GM21367 (cell line): ENCODE measurements around the gene TRIM38.
A peak's percentile ranks its signal among the peaks of the same experiment; 100 is the strongest.
"Not testable (repeated sequence)": the region's sequence is repeated elsewhere in the genome, so short reads cannot be mapped to it uniquely, and the experiment has no call there.

Experiments
- ATAC-seq: cut with Tn5 transposase; IDR thresholded peaks from one replicate; pipeline ENCODE4 v1.9.1; 2021; ENCODE audit not compliant: unreplicated experiment

Gene TRIM38

DNA sequence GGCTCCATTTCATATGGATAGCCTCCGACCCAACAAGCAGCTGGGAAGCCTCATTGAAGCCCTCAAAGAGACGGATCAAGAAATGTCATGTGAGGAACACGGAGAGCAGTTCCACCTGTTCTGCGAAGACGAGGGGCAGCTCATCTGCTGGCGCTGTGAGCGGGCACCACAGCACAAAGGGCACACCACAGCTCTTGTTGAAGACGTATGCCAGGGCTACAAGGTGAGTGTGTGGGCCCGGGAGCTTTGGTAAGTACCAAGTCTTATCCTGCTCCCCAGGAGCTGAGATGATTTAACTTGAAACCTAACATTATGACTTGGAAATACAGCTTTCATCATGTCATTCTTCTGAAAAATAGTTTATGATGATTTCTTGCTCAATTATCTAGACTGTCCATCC lies 4.1 kb downstream of the TRIM38 start:
- no peak for ATAC-seq

DNA sequence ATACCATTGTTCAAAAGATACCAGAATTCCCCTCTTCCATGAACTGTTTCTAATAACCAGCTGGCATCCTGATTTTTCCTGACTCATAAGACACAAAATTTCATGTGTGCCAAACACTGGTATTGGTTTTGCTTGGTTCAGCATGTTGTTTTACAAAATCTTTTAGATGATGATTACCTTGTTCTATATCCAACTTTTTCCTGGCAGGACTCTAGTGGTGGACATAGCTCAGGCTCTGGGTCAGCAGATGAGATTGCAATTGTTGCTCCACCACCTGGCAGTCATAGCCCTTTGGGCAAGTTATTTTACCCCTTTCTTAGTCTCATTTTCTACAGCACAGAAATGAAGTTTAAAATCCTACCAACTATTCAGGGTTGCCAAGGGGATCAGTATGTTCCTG lies 6.2 kb downstream of the TRIM38 start:
- ATAC-seq: no peak

DNA sequence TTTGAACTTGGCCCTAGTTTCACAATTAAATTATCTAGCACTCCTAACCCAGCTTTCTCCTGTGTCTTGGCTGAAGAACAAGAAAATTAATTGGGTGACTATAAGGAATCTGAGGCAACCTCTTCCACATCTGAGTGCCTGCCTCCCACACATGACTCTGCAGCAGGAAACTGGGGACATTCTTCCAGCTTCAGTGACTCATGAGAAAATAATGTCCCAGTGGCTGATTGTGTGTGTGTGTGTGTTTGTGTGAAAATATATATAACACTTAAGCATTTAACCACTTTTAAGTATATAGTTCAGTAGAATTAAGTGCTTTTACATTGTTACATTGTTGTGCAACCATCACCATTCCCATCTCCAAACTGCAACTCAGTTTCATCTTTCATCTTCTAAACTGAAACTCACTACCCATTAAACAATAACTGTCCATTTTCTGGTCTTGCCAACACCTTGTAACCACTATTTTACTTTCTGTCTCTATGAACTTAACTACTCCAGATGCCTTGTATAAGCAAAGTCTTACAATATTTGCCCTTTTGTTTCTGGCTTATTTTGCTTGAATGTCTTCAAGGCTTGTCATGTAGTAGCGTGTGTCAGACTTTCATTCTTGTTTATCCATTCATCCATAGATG lies 8.7 kb downstream of the TRIM38 start:
- no peak for ATAC-seq

DNA sequence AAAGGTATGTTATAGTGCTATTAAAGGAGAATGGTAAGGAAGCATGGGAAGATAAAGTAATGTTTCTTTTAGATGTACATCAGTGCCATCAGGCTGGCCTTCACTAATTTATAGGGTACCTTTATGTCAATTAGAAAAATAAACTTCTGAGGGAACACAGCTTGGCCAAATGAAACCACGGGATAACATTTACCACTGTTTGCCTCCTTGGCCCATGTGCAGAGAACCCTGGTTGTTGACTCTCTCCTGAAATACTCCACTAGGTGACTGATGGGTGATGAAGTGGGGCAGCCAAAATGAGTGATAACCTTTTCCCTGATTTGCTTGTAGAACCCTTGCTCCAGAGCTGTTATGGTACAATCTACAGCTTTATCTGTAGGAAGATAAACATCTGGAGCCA lies 9.5 kb downstream of the TRIM38 start:
- ATAC-seq: no peak

DNA sequence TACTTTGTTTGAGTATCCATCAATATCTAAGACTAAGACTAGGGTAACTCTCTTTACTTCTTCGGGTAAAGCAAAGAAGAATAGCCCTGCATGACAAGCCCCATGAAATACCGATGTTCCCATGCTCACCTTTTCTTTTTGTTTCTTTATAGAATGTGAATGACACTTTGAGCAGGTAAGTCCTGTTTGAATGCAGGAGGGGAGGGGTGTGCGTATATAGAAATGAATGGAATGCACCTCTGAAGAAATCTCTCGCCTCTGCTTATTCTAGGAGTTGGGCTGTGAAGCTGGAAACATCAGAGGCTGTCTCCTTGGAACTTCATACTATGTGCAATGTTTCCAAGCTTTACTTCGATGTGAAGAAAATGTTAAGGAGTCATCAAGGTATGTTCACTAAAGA lies 10.3 kb downstream of the TRIM38 start:
- no peak for ATAC-seq

DNA sequence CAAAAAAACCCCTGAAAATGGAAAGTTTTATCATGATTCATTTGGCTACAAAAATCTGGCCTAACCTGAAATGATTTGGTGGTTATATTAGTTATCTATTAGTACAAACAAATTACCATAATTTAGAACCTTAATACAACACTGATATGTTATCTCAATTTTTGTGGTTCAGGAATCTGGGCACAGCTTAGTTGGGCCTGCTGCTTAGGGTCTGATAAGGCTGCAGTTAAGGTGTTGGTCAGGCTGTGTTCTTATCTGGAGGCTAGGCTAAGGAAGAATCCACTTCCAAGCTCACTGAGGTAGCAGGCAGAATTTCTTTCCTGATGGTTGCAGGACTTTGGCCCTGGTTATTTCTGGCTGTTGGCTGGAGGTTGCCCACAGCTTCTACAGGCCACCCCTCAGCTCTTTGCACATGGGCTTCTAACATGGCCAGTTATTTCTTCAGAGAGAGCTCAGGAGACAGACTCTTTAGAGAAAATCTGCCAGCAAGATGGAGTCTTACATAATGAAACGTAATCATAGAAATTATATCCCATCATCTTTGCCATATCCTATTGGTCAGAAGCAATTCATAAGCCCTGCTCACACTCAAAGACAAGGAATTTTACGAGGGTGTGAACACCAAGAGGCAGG lies 11.4 kb downstream of the TRIM38 start:
- ATAC-seq: no peak

DNA sequence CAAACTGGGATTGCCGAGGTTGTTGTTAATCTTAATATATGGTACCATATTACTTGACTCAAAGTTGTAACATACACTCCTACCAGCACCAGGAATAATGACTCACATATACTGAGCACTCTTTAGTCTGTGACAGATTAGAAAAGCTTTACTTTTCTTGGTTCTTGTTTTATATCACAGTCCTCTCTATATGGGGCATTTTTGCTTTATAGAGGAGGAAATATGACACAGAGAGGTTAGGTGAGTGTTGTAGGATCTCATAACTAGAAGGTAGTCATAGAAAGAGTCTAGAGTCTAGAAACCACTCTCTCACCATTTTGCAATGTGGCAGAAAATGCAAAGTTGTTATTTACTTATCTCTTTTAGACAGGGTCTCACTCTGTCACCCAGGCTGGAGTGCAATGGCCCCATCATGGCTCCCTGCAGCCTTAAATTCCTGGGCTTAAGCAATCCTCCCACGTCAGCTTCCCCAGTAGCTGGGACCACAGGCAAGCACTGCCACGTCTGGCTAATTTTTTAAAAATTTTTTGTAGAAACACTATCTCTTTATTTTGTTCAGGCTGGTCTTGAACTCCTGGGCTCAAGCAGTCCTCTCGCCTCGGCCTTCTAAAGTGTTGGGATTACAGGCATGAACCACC lies 13.4 kb downstream of the TRIM38 start:
- no peak for ATAC-seq

DNA sequence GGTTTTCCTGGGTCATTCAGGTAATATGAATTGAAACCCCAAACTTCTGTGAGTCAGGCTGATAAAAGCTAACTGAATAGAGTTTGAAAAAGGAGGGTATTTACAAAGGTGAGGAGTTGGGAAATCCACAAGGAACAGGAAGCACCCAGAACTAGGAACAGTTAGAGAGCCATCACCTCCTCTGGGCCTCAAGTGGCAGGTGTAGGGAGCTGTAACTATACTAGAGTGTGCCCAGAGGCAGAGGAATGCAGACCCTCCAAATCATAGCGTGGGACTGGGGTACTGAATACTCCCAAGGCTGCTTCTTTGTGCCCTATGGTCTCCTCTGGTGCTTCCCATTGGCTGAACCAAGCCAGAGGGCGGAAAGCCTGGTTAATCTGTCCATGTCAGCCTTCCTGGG lies 18.3 kb downstream of the TRIM38 start:
- no peak for ATAC-seq

DNA sequence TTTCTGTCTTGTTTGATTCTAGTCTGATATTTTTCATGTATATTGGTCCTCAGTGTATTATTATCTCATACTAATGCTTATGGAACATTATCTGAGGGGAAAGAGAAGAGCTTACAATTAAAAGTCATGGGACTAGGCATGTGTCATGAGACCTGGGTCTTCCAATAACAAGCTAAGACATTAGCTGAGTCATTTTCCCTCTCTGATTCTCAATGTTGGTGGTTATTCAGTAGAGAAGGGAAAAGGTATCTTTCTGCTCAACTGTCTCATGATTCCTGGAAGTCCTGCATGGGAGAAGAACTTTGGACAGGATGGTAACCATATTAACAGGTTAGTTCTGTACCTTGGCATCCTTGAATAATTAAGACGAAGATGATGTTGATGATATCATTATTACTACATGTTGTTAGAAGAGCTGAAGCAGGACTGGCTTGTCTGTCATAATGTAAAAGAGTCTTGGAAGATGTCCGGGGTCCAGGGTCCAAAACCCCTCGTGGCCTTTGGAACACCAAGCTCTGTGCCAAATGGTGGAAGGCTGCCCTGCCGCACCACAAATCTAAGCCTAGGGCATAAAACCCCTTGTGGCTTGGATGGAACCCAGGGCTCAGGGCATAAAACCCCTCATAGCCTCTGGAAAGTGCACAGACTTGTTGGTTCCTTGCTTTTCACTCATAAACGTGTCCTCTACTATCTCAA lies 19.1 kb downstream of the TRIM38 start:
- no peak for ATAC-seq

DNA sequence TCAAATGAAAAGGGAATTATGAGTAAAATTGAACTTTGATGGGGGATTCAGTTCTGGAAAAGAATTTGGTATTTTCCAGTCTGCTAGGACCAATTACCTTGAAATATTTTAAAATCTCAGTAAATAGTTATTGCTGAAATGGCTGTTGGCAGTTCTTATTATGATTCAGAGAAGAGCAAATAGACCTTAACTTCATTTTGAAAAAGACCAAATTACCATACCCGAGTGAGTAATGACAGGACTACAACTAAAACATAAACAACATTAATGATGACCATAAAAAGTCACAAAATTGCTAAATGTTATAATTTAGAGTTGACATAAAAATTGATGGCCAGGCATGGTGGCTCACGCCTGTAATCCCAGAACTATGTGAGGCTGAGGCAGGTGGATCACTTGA lies 21.7 kb downstream of the TRIM38 start:
- ATAC-seq: no peak

DNA sequence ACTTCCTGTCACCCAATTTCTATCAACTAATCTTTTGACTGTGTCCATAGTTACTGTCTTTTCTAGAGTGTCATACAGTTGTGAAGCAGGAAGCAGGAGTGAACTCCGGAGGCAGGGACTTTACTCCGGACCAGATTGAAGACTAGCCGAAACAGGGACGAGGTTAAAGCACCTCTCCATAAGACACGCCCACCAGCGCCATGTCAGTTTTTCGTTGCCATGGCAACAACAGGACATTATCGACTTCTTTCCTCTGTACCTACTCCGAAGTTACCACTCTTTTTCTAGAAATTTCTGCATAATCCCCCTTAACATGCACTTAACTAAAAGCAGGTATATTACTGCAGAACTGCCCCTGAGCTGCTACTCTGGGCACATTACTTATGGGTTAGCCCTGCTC lies 25.2 kb downstream of the TRIM38 start:
- ATAC-seq: no peak

DNA sequence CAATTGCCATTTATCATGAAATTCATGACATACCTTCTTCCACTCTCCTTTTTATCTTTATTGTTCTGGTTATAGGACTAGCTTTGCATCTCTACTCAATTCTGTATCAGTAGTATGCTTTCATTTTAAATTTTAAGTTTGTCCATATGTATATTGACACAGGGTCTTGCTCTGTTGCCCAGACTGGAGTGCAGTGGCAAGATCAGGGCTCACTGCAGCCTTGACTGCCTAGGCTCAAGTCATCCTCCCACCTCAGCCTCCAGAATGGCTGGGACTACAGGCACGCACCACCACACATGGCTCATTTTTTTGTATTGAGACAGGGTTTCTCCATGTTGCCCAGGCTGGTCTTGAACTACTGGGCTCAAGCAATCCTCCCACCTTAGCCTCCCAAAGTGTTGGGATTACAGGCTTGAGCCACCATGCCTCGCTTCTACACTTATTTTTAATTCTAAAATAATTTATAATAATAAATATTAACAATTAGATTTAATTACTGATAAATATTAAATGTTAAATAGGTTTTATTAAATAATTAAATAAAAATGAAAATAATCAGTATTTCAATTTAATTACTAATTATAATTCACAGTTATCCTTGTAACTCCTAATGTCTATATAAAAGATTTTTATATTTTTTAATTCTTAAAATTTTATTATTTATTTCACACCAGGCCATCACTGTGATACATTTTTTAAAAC lies 27.7 kb downstream of the TRIM38 start:
- ATAC-seq: no peak

DNA sequence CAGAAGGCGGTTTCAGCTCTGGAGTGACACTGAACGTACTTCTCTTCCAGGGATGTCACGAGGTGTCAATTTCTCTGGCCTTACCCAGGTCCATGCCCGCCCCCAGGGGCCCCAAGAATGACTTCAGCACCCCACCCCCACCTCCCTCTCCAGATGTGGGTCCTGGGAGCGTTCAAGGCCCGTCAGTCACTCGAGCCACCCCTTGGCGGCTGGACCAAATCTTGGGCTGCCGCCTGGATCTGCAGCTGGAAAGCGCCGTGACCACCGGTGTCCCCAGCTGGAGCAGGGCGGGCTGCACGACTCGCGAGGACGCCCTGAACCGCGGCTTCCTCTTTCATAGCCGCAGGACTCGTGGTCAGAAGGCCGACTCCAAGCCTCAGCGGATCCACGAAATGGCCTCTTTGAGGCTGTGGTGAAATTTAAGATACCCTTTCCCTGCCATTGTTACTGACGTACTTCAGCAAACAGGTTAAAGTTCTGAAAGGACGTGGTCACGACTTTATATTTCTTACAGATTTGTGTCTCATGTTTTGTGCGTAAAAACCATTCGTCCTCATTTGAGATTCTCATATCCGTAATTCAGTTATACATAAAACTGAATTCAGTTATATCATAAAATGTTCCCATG lies 29.3 kb downstream of the TRIM38 start:
- peak; percentile 34 for ATAC-seq

DNA sequence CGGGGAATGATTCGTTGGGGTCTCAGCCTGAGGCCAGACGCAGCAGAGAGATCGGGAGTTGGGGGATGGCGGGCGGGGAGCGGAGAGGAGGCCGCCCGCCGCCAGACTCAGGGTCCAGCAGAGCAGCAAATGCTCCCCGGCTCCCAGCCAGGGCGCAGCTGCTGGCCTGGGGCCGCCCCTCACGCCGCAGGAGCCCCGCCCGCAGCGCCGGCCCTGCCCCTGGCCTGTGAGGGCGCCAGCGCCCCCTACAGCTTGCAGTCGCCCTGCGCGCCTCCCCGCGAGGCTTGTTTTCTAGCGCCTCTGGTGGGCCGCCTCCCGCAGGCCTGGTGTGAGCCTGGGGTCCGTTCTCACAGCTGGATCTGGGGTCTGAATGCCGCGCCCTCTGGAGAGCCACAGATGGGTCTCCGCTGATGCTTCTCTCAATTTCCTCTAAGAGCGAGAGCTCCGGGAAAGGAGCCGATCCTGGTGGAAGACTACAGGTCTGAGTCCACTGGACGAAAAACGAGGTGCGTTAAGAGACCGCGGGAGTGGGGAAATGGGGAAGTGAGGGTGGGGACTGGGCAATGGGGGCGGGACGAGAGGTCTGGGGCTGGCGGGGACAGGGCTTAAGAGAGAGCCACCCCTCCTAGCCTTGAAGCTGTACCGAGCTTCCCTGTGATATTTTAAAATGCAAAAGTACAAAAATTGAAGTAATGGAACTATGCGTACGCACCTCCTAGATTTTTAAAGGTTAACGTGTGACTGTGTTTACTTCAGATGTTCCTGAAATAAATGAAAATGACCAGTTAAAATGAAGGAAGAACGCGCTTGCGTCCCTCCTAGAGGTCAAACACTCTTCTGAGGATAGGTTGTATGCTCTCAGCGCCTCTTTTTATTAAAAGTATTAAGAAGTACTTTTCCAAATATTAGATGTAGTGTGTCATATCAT lies 30.1 kb downstream of the TRIM38 start:
- ATAC-seq: peak; percentile 79

DNA sequence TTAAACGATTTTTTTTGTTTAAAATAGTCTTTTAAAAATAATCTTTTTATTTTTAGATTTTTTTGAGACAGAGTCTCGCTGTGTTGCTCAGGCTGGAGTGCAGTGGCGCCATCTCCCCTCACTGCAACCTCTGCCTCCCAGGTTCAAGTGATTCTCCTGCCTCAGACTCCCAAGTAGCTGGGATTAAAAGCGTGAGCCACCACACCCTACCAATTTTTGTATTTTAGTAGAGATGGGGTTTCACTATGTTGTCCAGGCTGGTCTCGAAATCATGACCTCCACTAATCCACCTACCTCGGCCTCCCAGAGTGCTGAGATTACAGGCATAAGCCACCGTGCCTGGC lies 30.7 kb downstream of the TRIM38 start:
- ATAC-seq: not testable (repeated sequence)

DNA sequence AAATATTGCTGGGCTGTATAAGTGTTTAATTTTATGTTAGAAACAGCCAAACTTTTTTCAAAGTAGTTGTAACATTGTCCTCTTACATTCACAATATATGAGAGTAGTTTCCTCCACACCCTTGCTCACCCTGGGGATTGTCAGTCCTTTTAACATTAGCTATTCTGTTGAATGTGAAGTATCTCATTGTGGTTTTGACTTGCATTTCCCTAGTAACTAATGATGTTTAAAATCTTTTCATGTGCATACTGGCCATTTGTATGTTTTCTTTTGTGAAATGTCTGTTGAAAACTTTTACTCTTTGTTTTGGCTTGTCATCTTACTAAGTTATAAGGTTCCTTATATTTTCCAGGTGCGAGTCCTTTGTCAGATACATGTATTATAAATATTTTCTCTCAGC lies 32.9 kb downstream of the TRIM38 start:
- ATAC-seq: no peak

DNA sequence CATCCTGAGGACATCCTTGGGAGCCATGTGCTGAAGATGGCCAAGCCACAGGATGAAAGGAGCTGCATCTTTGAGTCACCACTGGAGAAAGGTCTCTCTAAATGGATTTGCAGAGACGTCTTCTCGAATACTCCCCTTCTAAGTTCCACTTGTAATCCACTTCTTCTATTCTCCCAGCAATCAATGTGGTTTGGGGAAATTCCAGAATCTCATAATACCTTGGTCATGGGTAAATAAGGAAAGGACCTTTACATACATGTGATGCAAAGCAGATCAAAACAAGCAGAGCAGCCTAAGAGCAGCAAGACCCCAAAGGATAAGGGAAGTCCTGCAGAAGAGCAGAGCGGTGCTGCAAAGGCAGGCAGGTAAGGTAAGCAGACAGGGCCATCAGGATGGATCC lies 35.3 kb downstream of the TRIM38 start:
- ATAC-seq: no peak

DNA sequence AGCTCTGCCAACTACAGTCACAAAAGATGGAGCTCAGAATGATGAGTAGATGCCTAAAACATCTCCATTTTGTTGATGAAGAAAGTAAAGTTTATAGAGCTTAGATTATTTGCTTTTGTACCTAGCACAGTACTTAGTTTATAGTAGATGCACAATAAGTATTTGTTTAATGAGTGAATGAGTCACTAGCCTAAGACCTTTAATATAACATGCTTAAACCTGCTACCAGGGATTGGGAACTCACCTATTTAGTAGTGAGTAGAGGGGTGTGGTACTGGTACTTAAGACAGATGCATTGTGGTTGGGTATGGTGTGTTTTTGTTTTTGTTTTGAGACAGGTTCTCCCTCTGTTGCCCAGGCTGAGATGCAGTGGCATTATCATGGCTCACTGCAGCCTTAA lies 35.8 kb downstream of the TRIM38 start:
- ATAC-seq: no peak

DNA sequence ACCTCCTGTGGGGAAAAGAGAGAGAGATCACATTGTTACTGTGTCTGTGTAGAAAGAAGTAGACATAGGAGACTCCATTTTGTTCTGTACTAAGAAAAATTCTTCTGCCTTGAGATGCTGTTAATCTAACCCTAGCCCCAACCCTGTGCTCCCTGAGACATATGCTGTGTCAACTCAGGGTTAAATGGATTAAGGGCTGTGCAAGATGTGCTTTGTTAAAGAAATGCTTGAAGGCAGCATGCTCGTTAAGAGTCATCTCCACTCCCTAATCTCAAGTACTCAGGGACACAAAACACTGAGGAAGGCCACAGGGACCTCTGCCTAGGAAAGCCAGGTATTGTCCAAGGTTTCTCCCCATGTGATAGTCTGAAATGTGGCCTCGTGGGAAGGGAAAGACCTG lies 36.6 kb downstream of the TRIM38 start:
- not testable (repeated sequence) for ATAC-seq
